ENCODE results near the gene PHF8.

PHF8 gene

DNA sequence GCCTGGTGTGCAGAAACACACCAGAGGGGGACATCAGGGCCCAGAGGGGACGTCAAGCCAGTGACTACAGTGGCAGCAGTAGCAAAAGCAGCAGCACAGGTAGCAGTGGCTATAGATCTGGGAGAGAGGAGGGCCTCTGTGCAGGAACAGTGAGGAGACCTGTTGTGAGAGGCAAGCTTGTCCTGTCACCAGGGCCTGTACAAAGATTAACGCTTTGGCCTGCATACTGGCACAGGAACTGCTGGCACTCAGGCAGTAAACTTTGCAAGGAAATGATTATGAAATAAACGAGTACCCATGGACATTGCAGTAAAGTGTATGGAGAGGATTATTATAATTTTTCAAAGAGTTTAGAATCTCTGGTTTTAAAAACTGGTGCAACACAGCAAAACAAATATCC lies 5.5 kb upstream of the PHF8 start:
- in situ Hi-C loops (cut with HindIII; ENCODE audit: low sequenced_read_pairs): no loop called here
- TF ChIP-seq, protein P1, sequence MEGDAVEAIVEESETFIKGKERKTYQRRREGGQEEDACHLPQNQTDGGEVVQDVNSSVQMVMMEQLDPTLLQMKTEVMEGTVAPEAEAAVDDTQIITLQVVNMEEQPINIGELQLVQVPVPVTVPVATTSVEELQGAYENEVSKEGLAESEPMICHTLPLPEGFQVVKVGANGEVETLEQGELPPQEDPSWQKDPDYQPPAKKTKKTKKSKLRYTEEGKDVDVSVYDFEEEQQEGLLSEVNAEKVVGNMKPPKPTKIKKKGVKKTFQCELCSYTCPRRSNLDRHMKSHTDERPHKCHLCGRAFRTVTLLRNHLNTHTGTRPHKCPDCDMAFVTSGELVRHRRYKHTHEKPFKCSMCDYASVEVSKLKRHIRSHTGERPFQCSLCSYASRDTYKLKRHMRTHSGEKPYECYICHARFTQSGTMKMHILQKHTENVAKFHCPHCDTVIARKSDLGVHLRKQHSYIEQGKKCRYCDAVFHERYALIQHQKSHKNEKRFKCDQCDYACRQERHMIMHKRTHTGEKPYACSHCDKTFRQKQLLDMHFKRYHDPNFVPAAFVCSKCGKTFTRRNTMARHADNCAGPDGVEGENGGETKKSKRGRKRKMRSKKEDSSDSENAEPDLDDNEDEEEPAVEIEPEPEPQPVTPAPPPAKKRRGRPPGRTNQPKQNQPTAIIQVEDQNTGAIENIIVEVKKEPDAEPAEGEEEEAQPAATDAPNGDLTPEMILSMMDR (IDR thresholded peaks at IDR 0.05; ENCODE audit: low read depth, low read length): no peak
- no peak overlapping the region for H3K4me3 ChIP-seq (ENCODE audit: low read depth, low read length)
- DNase-seq (ENCODE audit: low read depth, low spot score): no peak

- no peak for DNase-seq (ENCODE audit: low read depth, low spot score)
- in situ Hi-C loops (cut with HindIII; ENCODE audit: low sequenced_read_pairs): no loop called here
- H3K4me3 ChIP-seq (ENCODE audit: low read depth, low read length): no peak overlapping the region
- TF ChIP-seq, protein P1 (IDR thresholded peaks at IDR 0.05; ENCODE audit: low read depth, low read length): no peak
Observed at GRCh38 chrX:54048412-54048811, 4.1 kb upstream of the PHF8 start.

- DNase-seq (ENCODE audit: low read depth, low spot score): no peak
- TF ChIP-seq, protein P1 (IDR thresholded peaks at IDR 0.05; ENCODE audit: low read depth, low read length): no peak
- no peak overlapping the region for H3K4me3 ChIP-seq (ENCODE audit: low read depth, low read length)
- in situ Hi-C loops (cut with HindIII; ENCODE audit: low sequenced_read_pairs): no loop called here
Observed at GRCh38 chrX:54045563-54046228, 1.4 kb upstream of the PHF8 start.

GRCh38 chrX:54044877-54045338 lies 635 bp upstream of the PHF8 start:
- in situ Hi-C loops (cut with HindIII; ENCODE audit: low sequenced_read_pairs): no loop called here
- no peak for DNase-seq (ENCODE audit: low read depth, low spot score)
- TF ChIP-seq, protein P1 (IDR thresholded peaks at IDR 0.05; ENCODE audit: low read depth, low read length): no peak
- peak overlapping the region; percentile 47 for H3K4me3 ChIP-seq (ENCODE audit: low read depth, low read length)

DNA sequence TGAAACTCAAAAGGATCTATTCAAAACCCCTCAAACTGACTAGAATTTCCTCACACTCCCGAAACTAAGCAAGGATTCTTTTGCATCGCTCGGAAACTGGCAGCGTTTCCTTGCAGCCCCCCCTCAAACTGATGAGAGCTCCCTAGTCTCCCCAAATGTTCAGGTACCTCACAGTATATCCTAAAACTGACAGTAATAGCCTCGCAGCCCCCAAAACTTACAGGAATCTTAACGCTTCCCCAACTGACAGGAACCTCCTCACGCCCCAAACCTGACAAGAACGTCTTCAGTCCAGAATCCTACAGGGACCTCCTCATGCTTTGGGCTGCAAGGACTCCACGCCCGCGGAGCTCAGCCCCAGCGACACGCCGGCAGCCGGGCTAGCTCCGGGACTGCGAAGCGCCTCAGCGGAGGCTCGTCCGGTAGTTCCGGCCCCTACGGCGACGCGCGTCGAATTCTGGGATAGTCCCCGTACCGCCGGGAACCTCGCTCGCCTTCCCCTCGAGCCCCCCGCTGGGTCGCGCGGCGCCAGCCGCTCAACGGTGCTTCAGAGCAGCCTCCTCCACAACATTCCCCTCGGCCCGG lies 640 bp downstream of the PHF8 start:
- peak overlapping the region; percentile 71 for H3K4me3 ChIP-seq (ENCODE audit: low read depth, low read length)
- TF ChIP-seq, protein P1 (IDR thresholded peaks at IDR 0.05; ENCODE audit: low read depth, low read length): no peak
- in situ Hi-C loops (cut with HindIII; ENCODE audit: low sequenced_read_pairs): no loop called here
- no peak for DNase-seq (ENCODE audit: low read depth, low spot score)

DNA sequence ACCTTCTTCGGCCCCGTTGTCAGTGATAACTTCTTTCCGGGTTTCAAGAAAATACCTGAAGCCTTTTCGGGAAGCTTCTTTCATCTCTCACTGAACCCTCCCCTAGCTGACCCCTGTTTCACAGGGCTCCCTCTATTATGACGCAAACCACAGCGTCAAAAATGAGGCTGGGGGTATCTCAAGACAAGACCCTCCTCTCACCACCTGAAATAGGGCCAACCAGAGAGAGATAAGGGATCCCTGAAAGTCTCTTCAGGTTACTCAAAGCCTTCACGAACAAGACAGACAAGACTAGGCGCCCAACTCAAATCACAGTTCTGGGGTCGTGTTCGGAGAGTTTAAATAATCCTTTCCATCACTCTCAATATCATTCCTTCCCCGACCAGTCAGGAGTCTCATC lies 1.2 kb downstream of the PHF8 start:
- no peak for DNase-seq (ENCODE audit: low read depth, low spot score)

More for the DNA sequence above, 1.2 kb downstream of the PHF8 start:
- TF ChIP-seq, protein P1 (IDR thresholded peaks at IDR 0.05; ENCODE audit: low read depth, low read length): no peak
- in situ Hi-C loops (cut with HindIII; ENCODE audit: low sequenced_read_pairs): no loop called here
- H3K4me3 ChIP-seq (ENCODE audit: low read depth, low read length): peak overlapping the region; percentile 71

All from astrocyte of the spinal cord (primary cell).